ENCODE measurements around the gene EIF2S1.
"Not testable (repeated sequence)": the region's sequence is repeated elsewhere in the genome, so short reads cannot be mapped to it uniquely, and the experiment has no call there.

Gene EIF2S1

GRCh38 chr14:67409461-67409860, 49.3 kb downstream of the EIF2S1 start:
- TF ChIP-seq JUND (IDR thresholded peaks at IDR 0.05; ENCODE audit: low read depth): no peak
- no peak for DNase-seq (ENCODE audit: low read depth in 1 of 2, low spot score in 1 of 2)

DNA sequence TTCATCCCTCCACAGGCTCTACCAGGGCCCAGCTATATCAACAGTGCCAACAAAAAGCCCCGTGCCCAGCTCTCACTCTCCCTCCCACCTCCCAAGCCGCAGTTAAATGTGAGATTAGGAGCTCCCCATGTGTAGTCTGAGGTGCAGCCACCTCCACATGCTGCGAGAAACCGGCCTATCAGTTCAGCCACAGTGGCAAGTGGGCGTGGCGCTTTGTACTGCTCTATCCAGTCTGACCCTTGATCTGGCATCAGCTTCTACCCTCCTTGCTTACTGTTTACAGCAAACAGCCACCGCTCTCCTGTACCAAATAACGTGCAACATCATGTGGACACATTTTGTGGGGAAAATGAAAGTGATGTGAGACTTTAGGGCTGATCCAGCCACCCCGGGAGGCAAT, 50.2 kb downstream of the EIF2S1 start:
- DNase-seq (ENCODE audit: low read depth in 1 of 2, low spot score in 1 of 2): no peak
- in situ Hi-C loops (cut with HindIII; ENCODE audit: low pct_unique_long_range_greater_than_20kb, low sequenced_read_pairs): no loop called here
- TF ChIP-seq JUND (IDR thresholded peaks at IDR 0.05; ENCODE audit: low read depth): no peak

More at GRCh38 chr14:67409461-67409860, 49.3 kb downstream of the EIF2S1 start:
- in situ Hi-C loops (cut with HindIII; ENCODE audit: low pct_unique_long_range_greater_than_20kb, low sequenced_read_pairs): no loop called here

DNA sequence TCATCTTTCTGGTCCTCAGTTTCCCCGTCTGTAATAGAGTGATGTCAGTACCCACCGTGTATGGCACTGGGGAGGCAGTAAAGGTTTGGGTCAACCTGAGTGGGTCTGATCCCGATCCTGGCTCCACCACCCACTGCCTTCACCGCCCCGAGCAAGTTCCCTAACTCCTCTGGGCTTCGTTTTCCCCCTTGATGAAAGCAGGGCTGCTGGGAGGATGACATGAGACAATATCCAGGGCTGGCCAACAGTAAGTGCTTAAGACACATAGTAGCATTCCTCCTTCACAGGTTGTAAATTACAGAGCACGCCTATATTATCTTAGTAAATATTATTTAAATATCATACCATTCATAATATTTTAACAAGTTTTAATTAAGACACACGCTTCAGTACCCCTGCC, 51.2 kb downstream of the EIF2S1 start:
- TF ChIP-seq JUND (IDR thresholded peaks at IDR 0.05; ENCODE audit: low read depth): no peak
- no peak for DNase-seq (ENCODE audit: low read depth in 1 of 2, low spot score in 1 of 2)
- in situ Hi-C loops (cut with HindIII; ENCODE audit: low pct_unique_long_range_greater_than_20kb, low sequenced_read_pairs): no loop called here

DNA sequence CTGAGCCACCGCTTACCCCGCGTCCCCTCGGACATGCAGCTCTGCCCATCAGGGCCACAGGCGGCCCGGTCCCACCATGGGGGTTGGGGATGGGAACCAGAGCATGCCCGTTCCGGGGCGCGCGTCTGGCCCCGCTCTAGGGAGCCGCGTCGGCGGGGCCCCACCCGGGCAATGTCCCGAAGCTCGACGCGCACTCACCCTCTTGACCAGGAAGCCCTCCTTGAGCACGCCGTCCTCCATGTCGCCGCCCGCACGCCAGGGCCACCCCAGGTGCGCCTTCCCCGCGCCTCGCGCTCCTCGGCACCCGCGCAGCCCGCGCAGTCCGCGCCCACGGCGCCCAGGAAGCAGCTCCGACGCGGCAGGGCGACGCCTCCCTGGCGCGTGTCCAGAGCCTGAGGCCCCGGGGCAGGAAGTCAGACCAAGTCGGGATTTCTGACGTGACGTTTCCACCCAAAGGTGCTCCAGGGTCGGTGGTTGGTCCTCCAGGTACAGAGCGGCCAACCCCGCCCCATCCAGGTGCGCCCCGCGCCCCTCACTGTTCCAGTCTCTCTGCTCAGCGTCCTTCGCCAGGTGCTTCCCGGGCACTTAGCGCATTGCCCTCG, 51.8 kb downstream of the EIF2S1 start, which contains the start of gene PLEK2:
Gene PLEK2 (minus strand): TSS at position 346 of the 602 bp plus-strand sequence. CDS start 106 bp downstream, at position 240.
- no peak for TF ChIP-seq JUND (IDR thresholded peaks at IDR 0.05; ENCODE audit: low read depth)
- peak; percentile 51 to 88 for DNase-seq (ENCODE audit: low read depth in 1 of 2, low spot score in 1 of 2)
- in situ Hi-C loops (cut with HindIII; ENCODE audit: low pct_unique_long_range_greater_than_20kb, low sequenced_read_pairs): no loop called here

GRCh38 chr14:67413806-67414769, 54.0 kb downstream of the EIF2S1 start:
- DNase-seq (ENCODE audit: low read depth in 1 of 2, low spot score in 1 of 2): peak in 1 of 2 experiments; percentile 52
- TF ChIP-seq JUND (IDR thresholded peaks at IDR 0.05; ENCODE audit: low read depth): no peak
- in situ Hi-C loops (cut with HindIII; ENCODE audit: low pct_unique_long_range_greater_than_20kb, low sequenced_read_pairs): no loop called here

DNA sequence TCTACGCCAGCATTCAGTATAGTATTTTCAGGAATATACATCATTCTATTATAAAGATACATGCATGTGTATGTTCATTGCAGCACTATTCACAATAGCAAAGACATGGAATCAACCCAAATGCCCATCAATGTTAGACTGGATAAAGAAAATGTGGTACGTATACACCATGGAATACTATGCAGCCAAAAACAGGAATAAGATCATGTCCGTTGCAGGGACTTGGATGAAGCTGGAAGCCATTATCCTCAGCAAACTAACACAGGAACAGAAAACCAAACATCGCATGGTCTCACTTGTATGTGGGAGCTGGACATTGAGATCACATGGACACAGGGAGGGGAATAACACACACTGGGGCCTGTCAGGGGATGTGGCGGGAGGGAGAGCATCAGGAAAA, 55.5 kb downstream of the EIF2S1 start:
- in situ Hi-C loops (cut with HindIII; ENCODE audit: low pct_unique_long_range_greater_than_20kb, low sequenced_read_pairs); DNase-seq (ENCODE audit: low read depth in 1 of 2, low spot score in 1 of 2): not testable (repeated sequence)

GRCh38 chr14:67416085-67416484, 56.0 kb downstream of the EIF2S1 start:
- in situ Hi-C loops (cut with HindIII; ENCODE audit: low pct_unique_long_range_greater_than_20kb, low sequenced_read_pairs): no loop called here
- no peak for TF ChIP-seq JUND (IDR thresholded peaks at IDR 0.05; ENCODE audit: low read depth)
- no peak for DNase-seq (ENCODE audit: low read depth in 1 of 2, low spot score in 1 of 2)

DNA sequence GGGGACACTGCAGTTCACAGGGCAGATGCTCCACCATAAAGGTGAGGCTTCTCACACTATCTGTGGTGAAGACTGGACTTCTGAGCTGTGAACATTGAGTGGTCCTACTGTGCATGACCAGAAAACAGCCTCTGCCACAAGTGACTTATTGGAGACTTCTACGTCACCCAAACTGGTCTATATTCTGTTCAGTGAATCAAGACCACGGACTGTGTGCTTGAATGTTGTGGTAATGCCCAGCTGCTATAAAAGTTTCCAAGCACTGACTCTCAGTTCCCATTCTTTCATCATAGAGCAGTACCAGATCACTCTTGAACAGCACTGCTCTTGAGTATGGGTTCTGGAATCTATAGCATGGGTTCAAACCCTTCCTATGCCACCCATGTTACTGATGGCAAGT, 56.7 kb downstream of the EIF2S1 start:
- TF ChIP-seq JUND (IDR thresholded peaks at IDR 0.05; ENCODE audit: low read depth): no peak
- no peak for DNase-seq (ENCODE audit: low read depth in 1 of 2, low spot score in 1 of 2)
- in situ Hi-C loops (cut with HindIII; ENCODE audit: low pct_unique_long_range_greater_than_20kb, low sequenced_read_pairs): no loop called here

DNA sequence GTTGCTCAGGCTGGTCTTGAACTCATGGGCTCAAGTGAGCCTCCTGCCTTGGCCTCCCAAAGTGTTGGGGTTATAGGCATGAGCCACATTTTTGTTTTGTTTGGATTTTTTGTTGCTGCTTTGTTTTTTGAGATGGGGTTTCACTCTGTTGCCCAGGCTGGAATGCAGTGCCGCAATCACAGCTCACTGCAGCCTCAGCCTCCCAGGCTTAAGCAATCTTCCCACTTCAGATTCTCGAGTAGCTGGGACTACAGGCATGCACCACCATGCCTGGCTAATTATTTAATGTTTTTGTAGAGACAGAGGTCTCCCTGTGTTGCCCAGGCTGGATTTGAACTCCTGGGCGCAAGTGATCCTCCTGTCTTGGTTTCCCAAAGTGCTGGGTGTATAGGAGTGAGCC, 57.5 kb downstream of the EIF2S1 start:
- in situ Hi-C loops (cut with HindIII; ENCODE audit: low pct_unique_long_range_greater_than_20kb, low sequenced_read_pairs): no loop called here
- no peak for DNase-seq (ENCODE audit: low read depth in 1 of 2, low spot score in 1 of 2)
- no peak for TF ChIP-seq JUND (IDR thresholded peaks at IDR 0.05; ENCODE audit: low read depth)

DNA sequence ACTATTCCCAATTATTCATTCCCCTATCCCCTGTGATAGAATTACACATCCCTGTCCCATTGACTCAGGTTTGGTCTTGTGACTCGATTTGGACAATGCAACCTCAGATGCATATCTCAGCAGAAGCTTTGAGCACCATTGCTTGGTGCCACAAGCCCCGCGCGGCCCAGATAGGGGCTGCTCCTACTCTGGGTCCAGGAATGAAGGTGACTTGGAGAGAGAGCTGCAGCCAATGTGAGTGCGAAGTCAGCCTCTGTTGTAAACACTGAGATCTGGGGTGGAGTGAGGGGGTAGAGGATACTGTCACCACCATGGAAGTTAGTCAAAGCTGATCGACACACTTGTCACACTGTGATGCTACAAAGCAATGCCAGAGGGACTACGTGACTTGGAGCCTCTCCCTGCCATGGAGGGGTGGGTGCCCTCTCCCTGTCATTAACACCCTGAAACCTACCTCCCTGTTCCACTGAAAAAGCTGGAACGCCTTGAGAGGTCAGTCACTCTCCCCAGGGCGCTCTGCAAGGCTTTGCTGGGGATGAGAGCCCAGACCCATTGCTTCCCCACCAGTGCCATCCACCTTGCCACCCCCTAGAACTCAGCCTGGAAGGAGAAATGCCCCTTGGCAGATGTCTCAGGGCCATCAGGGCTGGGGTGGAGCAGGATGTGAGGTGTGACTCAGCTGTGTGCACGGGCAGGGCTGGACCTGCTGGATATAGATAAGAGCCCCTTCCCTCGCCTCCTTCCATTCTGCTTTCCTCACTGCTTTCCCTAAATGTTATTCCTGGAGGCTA, 58.5 kb downstream of the EIF2S1 start:
- DNase-seq (ENCODE audit: low read depth in 1 of 2, low spot score in 1 of 2): no peak
- no peak for TF ChIP-seq JUND (IDR thresholded peaks at IDR 0.05; ENCODE audit: low read depth)
- in situ Hi-C loops (cut with HindIII; ENCODE audit: low pct_unique_long_range_greater_than_20kb, low sequenced_read_pairs): no loop called here

DNA sequence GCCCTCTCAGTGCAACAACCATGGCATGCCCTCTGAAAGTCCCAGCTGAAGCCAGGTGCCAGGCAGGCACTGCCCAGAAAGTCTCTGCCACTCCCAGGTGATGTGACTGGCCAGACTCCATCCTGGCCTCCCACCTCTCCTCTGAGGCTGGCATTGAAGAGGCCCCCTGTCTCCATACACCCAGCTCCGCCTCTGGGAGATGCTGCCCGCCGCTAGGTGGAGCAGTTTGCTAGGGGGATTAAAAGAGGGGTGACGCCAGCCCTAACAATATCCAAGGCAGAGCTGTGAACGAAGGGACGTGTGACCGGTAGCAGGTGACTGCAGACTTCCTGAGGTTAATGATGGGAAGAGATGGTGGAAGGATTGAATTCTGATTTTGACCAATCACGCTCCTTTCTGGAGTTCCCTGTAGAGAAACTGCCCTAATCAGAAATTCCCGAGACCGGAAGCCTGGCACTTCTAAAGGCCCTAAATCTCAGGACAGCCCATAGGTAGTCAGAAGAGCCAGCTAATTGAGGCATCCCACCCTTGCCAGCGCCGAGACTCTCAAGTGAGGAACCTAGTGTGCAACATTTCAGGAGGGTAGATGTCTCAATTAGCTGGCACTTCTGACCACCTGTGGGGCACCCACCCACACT, 60.1 kb downstream of the EIF2S1 start:
- TF ChIP-seq JUND (IDR thresholded peaks at IDR 0.05; ENCODE audit: low read depth): no peak
- peak in 1 of 2 experiments; percentile 76 for DNase-seq (ENCODE audit: low read depth in 1 of 2, low spot score in 1 of 2)
- in situ Hi-C loops (cut with HindIII; ENCODE audit: low pct_unique_long_range_greater_than_20kb, low sequenced_read_pairs): no loop called here
